GM08714 (cell line): Measurements from ENCODE around the gene PGBD5.
"Not testable (repeated sequence)": the region's sequence is repeated elsewhere in the genome, so short reads cannot be mapped to it uniquely, and the experiment has no call there.

Source experiments
- H3K4me3 ChIP-seq: fragments of 200-500 bp; sonication (Bioruptor generic); 2 replicates; pipeline ENCODE4 v1.5.1; 2014; ENCODE audit warnings: mild to moderate bottlenecking, low read length, inconsistent platforms
- ZNF274 ChIP-seq: IDR thresholded peaks from 2 replicates; pipeline ENCODE4 v1.6.1; 2012; ENCODE audit warnings: mild to moderate bottlenecking, low read depth, low read length

Gene PGBD5, protein sequence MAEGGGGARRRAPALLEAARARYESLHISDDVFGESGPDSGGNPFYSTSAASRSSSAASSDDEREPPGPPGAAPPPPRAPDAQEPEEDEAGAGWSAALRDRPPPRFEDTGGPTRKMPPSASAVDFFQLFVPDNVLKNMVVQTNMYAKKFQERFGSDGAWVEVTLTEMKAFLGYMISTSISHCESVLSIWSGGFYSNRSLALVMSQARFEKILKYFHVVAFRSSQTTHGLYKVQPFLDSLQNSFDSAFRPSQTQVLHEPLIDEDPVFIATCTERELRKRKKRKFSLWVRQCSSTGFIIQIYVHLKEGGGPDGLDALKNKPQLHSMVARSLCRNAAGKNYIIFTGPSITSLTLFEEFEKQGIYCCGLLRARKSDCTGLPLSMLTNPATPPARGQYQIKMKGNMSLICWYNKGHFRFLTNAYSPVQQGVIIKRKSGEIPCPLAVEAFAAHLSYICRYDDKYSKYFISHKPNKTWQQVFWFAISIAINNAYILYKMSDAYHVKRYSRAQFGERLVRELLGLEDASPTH

DNA sequence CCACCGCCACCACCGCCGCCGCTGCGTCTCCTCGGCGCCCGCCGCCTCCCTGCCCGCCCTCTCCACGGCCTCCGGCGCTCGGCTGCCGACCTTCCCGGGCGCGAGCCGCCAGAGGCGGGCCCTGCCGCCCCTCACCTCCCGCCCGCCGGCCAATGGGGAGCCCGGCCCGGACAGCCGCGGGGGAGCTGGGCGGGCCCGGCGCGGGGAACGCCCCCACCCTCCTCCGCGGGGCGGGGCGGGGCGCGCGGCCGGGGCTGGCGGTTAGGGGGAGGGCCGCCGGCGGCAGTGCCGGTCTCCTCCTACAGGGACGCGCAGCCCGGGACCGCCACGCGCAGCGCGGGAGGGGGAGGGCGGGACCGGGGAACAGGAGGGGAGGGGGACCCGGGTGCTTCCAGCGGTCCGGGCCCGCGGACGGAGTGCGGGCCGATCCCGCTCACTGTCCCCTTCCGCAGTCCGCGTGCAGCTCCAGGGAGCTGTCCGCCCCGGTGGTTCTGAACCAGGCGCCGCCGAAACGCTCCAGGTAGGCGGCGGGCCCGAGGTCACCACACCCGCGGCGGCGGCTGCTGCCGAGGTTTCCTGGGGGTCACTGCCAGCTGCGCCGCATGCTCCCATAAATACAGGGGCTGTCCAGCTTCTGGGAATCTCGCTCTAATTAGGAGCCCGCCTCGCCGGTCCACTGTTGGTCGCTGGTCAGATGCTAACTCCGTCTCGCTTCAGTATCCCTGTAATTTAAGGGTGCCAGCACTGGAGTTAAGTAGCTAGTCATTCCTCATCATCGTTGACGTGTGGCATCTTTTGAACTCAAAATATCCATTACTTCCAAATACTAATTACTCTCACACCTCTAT, at the start of gene PGBD5:
Gene PGBD5, minus strand, starts transcription at position 87 of the 848 bp plus-strand sequence. CDS start 404 bp downstream, outside the sequence.
- TF ChIP-seq ZNF274 = no peak

DNA sequence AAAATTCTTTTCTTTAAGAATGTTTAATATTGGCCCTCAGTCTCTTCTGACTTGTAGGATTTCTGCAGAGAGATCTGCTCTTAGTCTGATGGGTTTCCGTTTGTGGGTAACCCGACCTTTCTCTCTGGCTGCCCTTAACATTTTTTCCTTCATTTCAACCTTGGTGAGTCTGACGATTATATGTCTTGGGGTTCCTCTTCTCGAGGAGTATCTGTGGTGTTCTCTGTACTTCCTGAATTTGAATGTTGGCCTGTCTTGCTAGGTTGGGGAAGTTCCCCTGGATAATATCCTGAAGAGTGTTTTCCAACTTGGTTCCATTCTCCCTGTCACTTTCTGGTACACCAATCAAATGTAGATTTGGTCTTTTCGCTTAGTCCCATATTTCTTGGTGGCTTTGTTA, 48.8 kb upstream of the PGBD5 start:
- not testable (repeated sequence) for H3K4me3 ChIP-seq

More for the DNA sequence above, at the start of gene PGBD5:
- peak within 1 kb of the TSS; percentile 44; the same call in 1 of the 2 replicates for H3K4me3 ChIP-seq

DNA sequence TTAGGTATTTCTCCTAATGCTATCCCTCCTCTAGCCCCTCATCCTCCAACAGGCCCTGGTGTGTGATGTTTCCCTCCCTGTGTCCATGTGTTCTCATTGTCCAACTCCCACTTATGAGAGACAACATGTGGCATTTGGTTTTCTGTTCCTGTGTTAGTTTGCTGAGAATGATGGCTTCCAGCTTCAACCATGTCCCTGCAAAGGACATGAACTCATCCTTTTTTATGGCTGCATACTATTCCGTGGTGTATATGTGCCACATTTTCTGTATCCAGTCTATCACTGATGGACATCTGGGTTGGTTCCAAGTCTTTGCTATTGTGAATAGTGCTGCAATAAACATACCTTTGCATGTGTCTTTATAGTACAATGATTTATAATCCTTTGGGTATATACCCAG, 44.6 kb upstream of the PGBD5 start:
- H3K4me3 ChIP-seq = not testable (repeated sequence)

DNA sequence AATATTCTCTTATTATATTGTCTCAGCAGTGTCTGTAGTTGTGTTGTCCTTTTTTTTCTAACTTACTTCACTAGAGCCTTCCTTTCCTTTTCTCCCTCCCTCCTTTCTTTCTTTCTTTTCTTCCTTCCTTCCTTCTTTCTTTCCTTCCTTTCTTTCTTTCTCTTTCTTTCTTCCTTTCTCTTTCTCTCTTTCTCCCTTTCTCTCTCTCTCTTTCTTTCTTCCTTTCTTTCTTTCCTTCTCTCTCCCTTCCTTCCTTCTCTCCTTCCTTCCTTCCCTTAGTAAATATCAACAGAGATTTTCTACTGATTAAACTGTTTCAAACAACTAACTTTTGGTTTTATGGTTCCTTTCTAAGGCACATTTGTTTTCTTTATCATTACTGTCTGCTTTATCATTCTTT, 43.1 kb upstream of the PGBD5 start:
- H3K4me3 ChIP-seq = no peak overlapping the region
- TF ChIP-seq ZNF274 = no peak

DNA sequence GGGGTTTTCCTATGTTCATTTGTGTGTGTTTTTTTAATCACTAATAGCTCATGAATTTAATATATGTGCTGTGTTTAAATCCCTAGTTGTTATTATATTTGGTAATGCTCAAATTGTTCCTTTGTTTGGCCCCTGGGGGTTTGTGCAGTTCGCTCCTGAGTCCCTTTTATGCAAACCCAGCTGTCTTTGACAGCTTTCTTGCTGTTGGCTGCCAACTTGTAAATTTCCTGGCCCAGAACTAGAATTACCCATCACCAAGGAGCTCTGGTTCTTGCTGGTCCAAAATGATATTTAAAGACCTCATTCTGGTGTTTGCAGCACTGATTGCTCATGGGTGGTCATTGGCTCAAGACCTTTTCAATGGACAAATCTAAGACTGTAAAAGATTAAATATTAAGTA, 39.6 kb upstream of the PGBD5 start:
- no peak overlapping the region for H3K4me3 ChIP-seq
- no peak for TF ChIP-seq ZNF274

DNA sequence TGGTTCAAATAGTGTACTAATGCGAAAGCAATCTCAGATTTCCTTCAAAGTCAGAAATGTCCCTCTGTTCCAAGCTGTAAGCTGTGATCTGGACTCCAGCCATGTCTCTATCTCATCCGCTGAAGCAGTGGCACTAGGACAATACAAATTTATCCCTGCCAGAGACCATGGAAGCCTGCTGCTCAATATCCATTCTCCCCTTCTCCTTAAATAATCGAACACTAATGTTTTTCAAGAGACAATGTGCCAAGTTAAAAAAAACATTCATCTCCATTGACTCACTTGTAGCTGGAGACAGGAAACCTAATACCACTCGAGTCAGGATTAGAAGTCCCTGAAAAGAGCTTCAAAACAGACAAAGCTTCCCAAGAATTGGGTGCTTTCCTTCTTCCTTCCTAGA, 38.5 kb upstream of the PGBD5 start:
- TF ChIP-seq ZNF274 = no peak
- no peak overlapping the region for H3K4me3 ChIP-seq

DNA sequence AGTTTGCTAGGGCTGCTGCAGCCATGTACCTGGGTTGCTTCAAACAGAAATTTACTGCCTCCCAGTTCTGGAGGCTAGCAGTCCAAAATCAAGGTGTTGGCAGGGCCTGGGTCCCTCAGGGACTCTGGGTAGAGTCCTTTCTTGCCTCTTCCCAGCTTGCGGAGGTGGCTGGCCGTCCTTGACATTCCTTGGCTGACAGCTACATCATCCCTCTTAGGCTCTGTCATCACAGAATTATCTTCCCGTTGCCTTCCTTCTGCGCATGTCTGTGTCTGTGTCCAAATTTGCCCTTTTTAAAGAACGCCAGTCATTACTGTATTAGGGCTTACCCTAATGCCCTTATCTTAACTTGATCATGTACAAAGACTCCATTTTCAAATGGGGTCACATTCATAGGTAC, 37.6 kb upstream of the PGBD5 start:
- H3K4me3 ChIP-seq = no peak overlapping the region
- no peak for TF ChIP-seq ZNF274

DNA sequence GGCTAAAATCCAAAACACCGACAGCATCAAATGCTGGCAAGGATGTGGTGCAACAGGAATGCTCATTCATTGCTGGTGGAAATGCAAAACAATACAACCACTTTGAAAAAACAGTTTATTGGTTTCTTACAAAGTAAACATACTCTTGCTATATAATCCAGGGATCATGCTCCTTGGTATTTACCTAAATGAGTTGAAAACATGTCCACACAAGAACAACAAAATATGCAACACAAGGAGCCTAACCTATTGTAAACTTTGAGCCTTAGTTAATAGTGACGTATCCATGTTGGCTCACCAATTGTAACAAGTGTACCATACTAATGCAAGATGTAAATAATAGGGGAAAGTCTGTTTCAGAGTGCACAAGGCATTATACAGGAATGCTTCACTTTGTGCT, 37.2 kb upstream of the PGBD5 start:
- TF ChIP-seq ZNF274 = no peak
- no peak overlapping the region for H3K4me3 ChIP-seq

DNA sequence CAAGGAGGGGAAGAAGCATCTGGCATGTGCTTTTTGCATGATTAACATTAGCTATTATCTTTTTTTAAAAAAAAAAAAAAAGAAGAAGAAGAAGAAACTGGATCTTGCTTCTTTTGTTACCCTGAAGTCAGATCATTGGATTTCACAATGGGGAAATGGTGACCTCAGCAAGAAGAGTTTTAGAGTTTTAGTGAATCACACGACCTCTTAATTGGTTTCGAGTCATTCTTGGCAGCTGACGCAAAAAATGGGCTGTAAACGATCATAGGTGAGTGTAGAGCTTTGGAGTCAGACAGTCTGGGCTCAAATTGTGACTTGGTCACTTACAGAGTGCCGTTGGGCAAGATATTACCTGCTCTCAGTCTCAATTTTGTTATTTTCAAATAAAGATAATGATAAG, 33.3 kb upstream of the PGBD5 start:
- no peak overlapping the region for H3K4me3 ChIP-seq
- no peak for TF ChIP-seq ZNF274

DNA sequence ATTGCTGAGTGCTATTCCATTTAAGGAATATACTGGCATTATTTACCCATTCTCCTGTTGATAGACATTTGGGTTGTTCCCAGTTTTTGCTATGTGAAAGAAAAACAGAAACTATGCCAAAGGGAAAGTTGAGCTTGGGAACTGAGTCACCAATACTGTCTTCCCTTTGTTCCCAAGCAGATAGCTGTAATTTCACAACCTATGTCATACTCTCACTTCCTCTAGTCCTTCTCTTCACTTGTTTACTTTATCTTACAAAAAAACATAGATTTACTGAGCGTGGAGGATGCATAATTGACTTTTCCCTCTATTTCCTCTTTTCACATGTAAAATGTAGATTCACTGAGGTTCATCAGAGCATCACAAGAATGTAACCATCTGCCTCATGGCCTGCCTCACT, 32.4 kb upstream of the PGBD5 start:
- no peak for TF ChIP-seq ZNF274
- H3K4me3 ChIP-seq = no peak overlapping the region

DNA sequence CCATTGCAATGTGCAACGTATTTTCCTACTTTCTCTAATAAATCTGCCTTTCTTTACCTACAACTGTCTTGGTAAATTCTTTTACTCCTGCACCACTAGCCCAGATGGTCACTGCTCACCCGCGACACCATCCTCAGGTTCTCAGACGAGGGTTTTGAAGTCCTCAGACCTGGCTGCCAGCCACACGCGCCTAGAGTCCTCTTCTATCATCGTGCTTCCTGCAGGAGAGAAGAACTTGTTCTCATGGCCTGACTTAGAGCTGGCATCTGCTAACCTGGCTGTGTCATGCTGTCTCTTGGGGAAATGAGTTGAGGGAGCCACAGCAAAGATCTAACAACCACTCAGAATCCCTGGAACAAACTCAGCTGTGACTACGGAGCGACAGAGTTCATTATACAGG, 30.3 kb upstream of the PGBD5 start:
- TF ChIP-seq ZNF274 = no peak
- H3K4me3 ChIP-seq = no peak overlapping the region

DNA sequence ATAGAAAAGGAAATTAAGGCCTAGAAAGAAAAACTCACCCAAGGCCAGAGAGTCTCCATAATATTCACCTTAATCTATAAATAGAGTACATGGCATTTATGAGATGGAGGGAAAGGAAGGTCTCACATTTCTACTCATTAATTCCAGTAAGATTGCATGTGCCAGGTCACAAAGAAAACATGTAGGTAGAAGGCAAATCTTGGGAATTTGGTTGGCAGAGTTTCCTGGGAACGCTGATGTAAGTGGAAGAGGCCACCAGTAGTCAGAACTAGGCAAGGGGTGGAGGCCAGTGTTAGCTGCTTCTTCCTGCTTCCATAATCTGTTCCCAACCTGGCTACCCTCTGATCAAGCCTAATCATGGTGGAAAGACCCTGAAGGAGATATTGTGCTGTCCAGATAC, 29.2 kb upstream of the PGBD5 start:
- H3K4me3 ChIP-seq = no peak overlapping the region
- no peak for TF ChIP-seq ZNF274

DNA sequence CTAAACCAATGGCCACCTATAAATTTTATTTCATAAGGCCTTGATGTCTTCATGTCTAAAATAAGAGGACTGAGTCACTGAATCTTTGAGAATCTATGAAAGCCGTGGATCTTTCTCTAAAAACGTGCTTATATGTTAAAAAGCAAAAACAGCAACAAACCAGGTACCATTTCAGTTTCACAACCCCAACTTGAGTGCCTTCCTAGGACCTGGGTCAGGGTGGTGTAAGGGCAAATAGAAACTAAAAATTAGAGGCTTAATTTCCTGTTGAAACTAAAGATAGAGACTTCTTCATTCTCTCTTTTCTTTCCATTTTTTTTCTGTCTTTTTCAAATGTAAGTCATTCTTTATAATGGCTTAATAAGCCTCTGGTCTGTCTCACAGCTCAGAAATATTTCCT, 27.2 kb upstream of the PGBD5 start:
- no peak for TF ChIP-seq ZNF274

DNA sequence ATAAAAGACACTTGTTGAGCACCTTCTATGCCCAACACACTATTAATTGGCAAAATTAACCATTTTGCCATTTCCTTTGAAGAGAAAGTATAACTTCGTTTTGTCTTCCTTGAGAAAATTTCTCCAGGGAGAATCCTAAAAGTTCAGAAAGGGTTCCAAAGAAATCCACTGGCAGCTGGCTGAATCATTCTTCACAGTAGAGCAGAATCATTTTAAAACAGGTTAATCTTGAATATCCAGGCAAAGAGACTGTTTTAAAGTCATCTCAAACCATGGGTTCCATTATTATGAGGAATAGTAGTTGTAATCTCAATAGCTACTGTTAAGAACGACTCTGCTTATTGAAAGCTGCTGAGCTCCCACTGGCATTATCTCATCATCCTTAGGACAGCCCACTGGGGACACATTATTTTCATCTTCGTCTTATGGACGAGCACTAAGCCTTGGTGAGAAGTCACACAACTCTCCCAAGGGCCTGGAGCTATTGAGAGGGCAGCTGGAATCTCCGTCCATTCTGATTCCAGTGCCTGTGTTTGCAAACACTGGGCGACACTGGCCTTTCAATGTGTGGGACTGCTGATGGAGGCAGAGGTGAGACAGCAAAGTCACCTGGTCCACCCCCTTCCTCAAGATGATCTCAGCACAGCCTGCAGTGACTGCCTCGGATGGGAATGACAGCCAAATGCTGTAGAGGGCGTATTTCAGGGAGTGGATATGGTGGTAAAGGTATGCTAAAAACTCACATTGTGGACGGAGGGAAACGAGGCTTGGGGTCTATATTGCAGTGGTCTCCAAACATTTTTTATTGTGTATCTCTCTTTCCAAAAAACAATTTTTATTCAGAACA, 15.3 kb upstream of the PGBD5 start:
- H3K4me3 ChIP-seq = no peak overlapping the region
- TF ChIP-seq ZNF274 = no peak

More for the DNA sequence above, 27.2 kb upstream of the PGBD5 start:
- no peak overlapping the region for H3K4me3 ChIP-seq
